Loucy (cell line): Measurements from ENCODE around the gene MAP3K20.
"Not testable (repeated sequence)": the region's sequence is repeated elsewhere in the genome, so short reads cannot be mapped to it uniquely, and the experiment has no call there.

ENCODE experiments used
- H2AFZ ChIP-seq: fragments of 200-600 bp; sonication (generic); 2 replicates; pipeline ENCODE4 v1.6.0; 2016; ENCODE audit warnings: antibody characterized with exemption, mild to moderate bottlenecking, low read length, moderate library complexity
- H3F3A ChIP-seq: fragments of 200-600 bp; 2 replicates; pipeline ENCODE4 v1.6.0; 2016; ENCODE audit warnings: antibody characterized with exemption, low read depth, mild to moderate bottlenecking
- H3K27me3 ChIP-seq: fragments of 200-600 bp; sonication (generic); 2 replicates; pipeline ENCODE4 v1.6.1; 2014; ENCODE audit warnings: low read length, mild to moderate bottlenecking; ENCODE audit not compliant: insufficient read depth, poor library complexity, severe bottlenecking
- H3K36me3 ChIP-seq: fragments of 200-600 bp; sonication (generic); 2 replicates; pipeline ENCODE4 v1.6.1; 2016; ENCODE audit warnings: low read length; ENCODE audit not compliant: insufficient read depth
- H3K4me1 ChIP-seq: fragments of 200-600 bp; sonication (generic); 2 replicates; pipeline ENCODE4 v1.5.1; 2014; ENCODE audit warnings: low read length, mild to moderate bottlenecking; ENCODE audit not compliant: insufficient read depth, poor library complexity, severe bottlenecking
- H3K4me2 ChIP-seq: fragments of 200-600 bp; sonication (generic); 2 replicates; pipeline ENCODE4 v1.6.0; 2014; ENCODE audit warnings: antibody characterized with exemption, low read length, low read depth, mild to moderate bottlenecking; ENCODE audit not compliant: poor library complexity, severe bottlenecking
- H3K4me3 ChIP-seq: fragments of 200-600 bp; sonication (generic); 2 replicates; pipeline ENCODE4 v1.5.1; 2014; ENCODE audit warnings: low read length, mild to moderate bottlenecking, mixed read lengths; ENCODE audit not compliant: poor library complexity, severe bottlenecking
- H3K79me2 ChIP-seq: fragments of 200-600 bp; sonication (generic); 2 replicates; pipeline ENCODE4 v1.6.1; 2014; ENCODE audit warnings: low read length; ENCODE audit not compliant: insufficient read depth
- H3K9ac ChIP-seq: fragments of 200-600 bp; sonication (generic); 2 replicates; pipeline ENCODE4 v1.6.0; 2014; ENCODE audit warnings: mild to moderate bottlenecking, low read depth, low read length, moderate library complexity; ENCODE audit not compliant: poor library complexity, severe bottlenecking
- H3K9me2 ChIP-seq: fragments of 200-600 bp; sonication (generic); replicated peaks from 2 replicates; pipeline ENCODE4 v1.6.1; 2016; ENCODE audit warnings: low read depth, low read length, mixed read lengths
- H3K9me3 ChIP-seq: fragments of 200-600 bp; sonication (generic); 2 replicates; pipeline ENCODE4 v1.6.1; 2014; ENCODE audit warnings: mild to moderate bottlenecking, antibody characterized with exemption, low read length, low read depth; ENCODE audit not compliant: insufficient read depth
- H4K20me1 ChIP-seq: fragments of 200-600 bp; sonication (generic); 2 replicates; pipeline ENCODE4 v1.6.0; 2014; ENCODE audit warnings: antibody characterized with exemption, low read length, mild to moderate bottlenecking; ENCODE audit not compliant: insufficient read depth, poor library complexity, severe bottlenecking
- CTCF ChIP-seq: fragments of 200-600 bp; sonication (generic); conservative IDR thresholded peaks from 2 replicates; pipeline ENCODE4 v1.5.1; 2014; ENCODE audit warnings: mild to moderate bottlenecking, antibody characterized with exemption, low read length
- EZH2phosphoT487 ChIP-seq: fragments of 200-600 bp; IDR thresholded peaks from 2 replicates; pipeline ENCODE4 v1.6.1; 2018; ENCODE audit warnings: antibody characterized with exemption, mild to moderate bottlenecking, moderate library complexity, borderline replicate concordance

Gene MAP3K20

GRCh38 chr2:173090973-173091660 lies 15.5 kb downstream of the MAP3K20 start:
- H3K79me2 ChIP-seq: no peaks in the 10 kb centered on the region
- no peak overlapping the region for H3K4me3 ChIP-seq

GRCh38 chr2:173091910-173092309 lies 16.3 kb downstream of the MAP3K20 start:
- no peaks in the 10 kb centered on the region for H3K79me2 ChIP-seq
- H3K9me2 ChIP-seq: no peaks in the 10 kb centered on the region
- TF ChIP-seq CTCF (no peak), EZH2phosphoT487 (no peak)
- no peaks in the 10 kb centered on the region for H3K36me3 ChIP-seq
- H3K4me1 ChIP-seq: no peaks in the 10 kb centered on the region
- H4K20me1 ChIP-seq: no peaks in the 10 kb centered on the region
- no peaks in the 10 kb centered on the region for H3K27me3 ChIP-seq
- H3F3A ChIP-seq: no peaks in the 10 kb centered on the region
- H3K4me2 ChIP-seq: no peak overlapping the region
- no peaks in the 10 kb centered on the region for H3K9me3 ChIP-seq
- H3K4me3 ChIP-seq: no peak overlapping the region
- no peak overlapping the region for H2AFZ ChIP-seq
- H3K9ac ChIP-seq: no peak overlapping the region

More at GRCh38 chr2:173090973-173091660, 15.5 kb downstream of the MAP3K20 start:
- Histone ChIP-seq H3K4me2 (no peak overlapping the region), H3K36me3 (no peaks in the 10 kb centered on the region), H3K9ac (no peak overlapping the region), H3K27me3 (no peaks in the 10 kb centered on the region), H3F3A (no peaks in the 10 kb centered on the region), H4K20me1 (no peaks in the 10 kb centered on the region), H3K9me2 (no peaks in the 10 kb centered on the region), H3K4me1 (no peaks in the 10 kb centered on the region), H2AFZ (no peak overlapping the region), H3K9me3 (no peaks in the 10 kb centered on the region)
- peak; percentile 81 for TF ChIP-seq CTCF
- no peak for TF ChIP-seq EZH2phosphoT487

GRCh38 chr2:173092844-173093402 lies 17.3 kb downstream of the MAP3K20 start:
- no peak for TF ChIP-seq EZH2phosphoT487
- TF ChIP-seq CTCF: no peak
- no peak overlapping the region for H3K4me2 ChIP-seq
- H2AFZ ChIP-seq: peak overlapping the region; percentile 14; the same call in 1 of the 2 replicates
- H3K4me3 ChIP-seq: no peak overlapping the region
- no peaks in the 10 kb centered on the region for H4K20me1 ChIP-seq
- H3K9me2 ChIP-seq: no peaks in the 10 kb centered on the region
- no peaks in the 10 kb centered on the region for H3K79me2 ChIP-seq
- H3K27me3 ChIP-seq: no peaks in the 10 kb centered on the region
- no peak overlapping the region for H3K9ac ChIP-seq
- H3K36me3 ChIP-seq: no peaks in the 10 kb centered on the region
- H3K9me3 ChIP-seq: no peaks in the 10 kb centered on the region
- no peaks in the 10 kb centered on the region for H3F3A ChIP-seq
- H3K4me1 ChIP-seq: no peaks in the 10 kb centered on the region

GRCh38 chr2:173093617-173094016 lies 18.0 kb downstream of the MAP3K20 start:
- not testable (repeated sequence) for H3K9me3 ChIP-seq, H3K79me2 ChIP-seq, H3K9me2 ChIP-seq, H3K4me1 ChIP-seq, H3K36me3 ChIP-seq, H3F3A ChIP-seq, H2AFZ ChIP-seq, H3K9ac ChIP-seq, H3K4me2 ChIP-seq, H3K27me3 ChIP-seq, H3K4me3 ChIP-seq, H4K20me1 ChIP-seq
